GM12891 (cell line): Measurements from ENCODE around the gene SERP2.

Experiments used
- PAX5 ChIP-seq: IDR thresholded peaks from 2 replicates; pipeline ENCODE4 v1.6.1; 2011; ENCODE audit warnings: low read length, moderate library complexity, mild to moderate bottlenecking; ENCODE audit not compliant: insufficient read depth, severe bottlenecking
- POLR2A ChIP-seq: IDR thresholded peaks from 2 replicates; pipeline ENCODE4 v1.6.1; 2011; ENCODE audit warnings: low read depth, low read length, control low read depth

- TF ChIP-seq POLR2A = no peak
- no peak for TF ChIP-seq PAX5
Measured at GRCh38 chr13:44420376-44421220, 47.0 kb downstream of the SERP2 start.
